ENCODE results near the gene NKX1-1. TPM values are rescaled to one million over a fixed set of nuclear protein-coding genes. Genes with fewer than 3 reads are reported as not detected.

The NKX1-1 gene
- total and polyA plus RNA-seq, 9 of the 15 experiments (the other 6 are each of a cell fraction or from before 2014, with no cell fraction given) = not detected

DNA sequence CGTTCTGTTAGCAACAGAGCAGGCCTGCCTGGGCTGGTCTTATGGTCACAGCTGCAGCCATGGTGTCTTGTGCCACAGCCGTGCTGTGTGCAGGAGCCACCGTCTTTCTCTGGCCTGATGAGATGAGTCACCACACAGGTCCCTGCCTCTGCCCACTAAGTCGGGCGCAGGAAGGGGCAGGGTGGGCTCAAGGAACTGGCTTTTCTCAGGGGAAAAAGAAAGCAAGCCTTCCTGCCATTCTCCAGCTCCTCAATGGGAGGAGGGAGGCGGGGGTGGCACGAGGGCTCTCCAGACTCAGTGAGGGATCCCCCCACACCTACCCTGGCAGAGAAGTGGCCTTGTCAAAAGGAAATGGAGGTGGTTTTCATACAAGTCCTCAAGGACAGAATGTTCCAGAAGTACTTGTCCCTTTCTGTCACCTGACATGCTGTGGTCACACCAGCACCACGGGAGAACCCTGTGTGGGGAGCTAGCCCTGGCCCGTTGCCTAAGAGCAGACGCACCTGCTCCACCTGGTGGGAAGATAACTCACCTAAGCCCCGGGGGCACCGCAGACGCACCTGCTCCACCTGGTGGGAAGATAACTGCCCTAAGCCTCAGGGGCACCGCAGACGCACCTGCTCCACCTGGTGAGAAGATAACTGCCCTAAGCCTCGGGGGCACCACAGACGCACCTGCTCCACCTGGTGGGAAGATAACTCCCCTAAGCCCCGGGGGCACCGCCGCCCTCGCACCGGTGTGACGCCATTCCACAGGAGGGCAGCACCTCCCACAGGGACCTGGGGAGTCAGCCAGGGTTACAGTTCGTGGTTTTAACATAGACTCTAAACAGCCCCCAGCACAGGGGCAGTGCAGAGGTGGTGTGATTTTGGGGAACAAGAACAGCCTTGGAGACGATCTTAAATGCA is 40.7 kb downstream of the NKX1-1 start:
- Histone ChIP-seq H3K4me1 (replicated peaks in 1 of 2; ENCODE audit: control insufficient read depth in 2 of 2, insufficient read depth in 2 of 2, low read length in 2 of 2) (peaks cover 0 to 23% of the 10 kb centered on the region in 2 experiments; a peak in 2 of 5 replicates), H3K27ac (ENCODE audit: extremely low read depth, low read depth, low read length) (no peak overlapping the region), H3K27me3 (ENCODE audit: control insufficient read depth in 2 of 2, insufficient read depth in 2 of 2, low read length in 2 of 2) (no peaks in the 10 kb centered on the region), H3K36me3 (ENCODE audit: control insufficient read depth, insufficient read depth, low read length) (no peaks in the 10 kb centered on the region), H2AFZ (ENCODE audit: low read depth, low read length) (no peak overlapping the region), H4K20me1 (replicated peaks; ENCODE audit: control insufficient read depth, insufficient read depth, low read length) (no peaks in the 10 kb centered on the region), H3K79me2 (ENCODE audit: control insufficient read depth, insufficient read depth, low read length) (no peaks in the 10 kb centered on the region), H3K4me2 (ENCODE audit: insufficient read depth, low read length) (no peak overlapping the region), H3K9ac (ENCODE audit: insufficient read depth in 1 of 2, low read depth in 2 of 2, low read length in 2 of 2) (no peak overlapping the region), H3K9me3 (replicated peaks; ENCODE audit: control insufficient read depth, insufficient read depth, low read depth, low read length) (no peaks in the 10 kb centered on the region), H3K9me1 (ENCODE audit: control insufficient read depth, insufficient read depth, low read length) (peaks cover 5% of the 10 kb centered on the region), H3K4me3 (no peak overlapping the region)
- intact Hi-C loops (cut with micrococcal nuclease) = no loop called here
- BruUV-seq (replicated peaks) = no TSS peak
- in situ Hi-C loops (cut with MboI) = no loop called here
- CTCF ChIA-PET (ENCODE audit: low intra/inter-chr PET ratio) = no interaction called here
- FAIRE-seq = no peak
- 66% methylated on average over 21 of the region's 25 CpGs for WGBS (ENCODE audit: insufficient coverage, low coverage, missing lambda C conversion rate)
- no peak for TF ChIP-seq RBM39 (optimal IDR thresholded peaks at IDR 0.05; ENCODE audit: low read depth, low read length)
- TF ChIP-seq, protein P1, sequence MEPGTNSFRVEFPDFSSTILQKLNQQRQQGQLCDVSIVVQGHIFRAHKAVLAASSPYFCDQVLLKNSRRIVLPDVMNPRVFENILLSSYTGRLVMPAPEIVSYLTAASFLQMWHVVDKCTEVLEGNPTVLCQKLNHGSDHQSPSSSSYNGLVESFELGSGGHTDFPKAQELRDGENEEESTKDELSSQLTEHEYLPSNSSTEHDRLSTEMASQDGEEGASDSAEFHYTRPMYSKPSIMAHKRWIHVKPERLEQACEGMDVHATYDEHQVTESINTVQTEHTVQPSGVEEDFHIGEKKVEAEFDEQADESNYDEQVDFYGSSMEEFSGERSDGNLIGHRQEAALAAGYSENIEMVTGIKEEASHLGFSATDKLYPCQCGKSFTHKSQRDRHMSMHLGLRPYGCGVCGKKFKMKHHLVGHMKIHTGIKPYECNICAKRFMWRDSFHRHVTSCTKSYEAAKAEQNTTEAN (CRISPR knock-in tag; IDR thresholded peaks at IDR 0.05) = no peak
- no peak for TF ChIP-seq SIX5 (IDR thresholded peaks at IDR 0.05; ENCODE audit: borderline replicate concordance in 1 of 2, insufficient read depth in 1 of 2, low read depth in 1 of 2, low read length in 2 of 2)
- TF ChIP-seq ZNF445 (CRISPR knock-in tag; IDR thresholded peaks at IDR 0.05; ENCODE audit: low read depth) = no peak
- peak; percentile 34; the same call in 1 of the 2 replicates for TF ChIP-seq STAG1 (CRISPR knock-in tag; IDR thresholded peaks at IDR 0.05; ENCODE audit: borderline replicate concordance)
- no peak for TF ChIP-seq MXI1 (IDR thresholded peaks at IDR 0.05; ENCODE audit: low read depth, low read length)
- TF ChIP-seq SMC3 (conservative IDR thresholded peaks at IDR 0.05; ENCODE audit: insufficient read depth, low read depth, low read length) = 0 out of 2 replicates have a peak, but pooled peaks have one; percentile 16
- TF ChIP-seq, protein P2, sequence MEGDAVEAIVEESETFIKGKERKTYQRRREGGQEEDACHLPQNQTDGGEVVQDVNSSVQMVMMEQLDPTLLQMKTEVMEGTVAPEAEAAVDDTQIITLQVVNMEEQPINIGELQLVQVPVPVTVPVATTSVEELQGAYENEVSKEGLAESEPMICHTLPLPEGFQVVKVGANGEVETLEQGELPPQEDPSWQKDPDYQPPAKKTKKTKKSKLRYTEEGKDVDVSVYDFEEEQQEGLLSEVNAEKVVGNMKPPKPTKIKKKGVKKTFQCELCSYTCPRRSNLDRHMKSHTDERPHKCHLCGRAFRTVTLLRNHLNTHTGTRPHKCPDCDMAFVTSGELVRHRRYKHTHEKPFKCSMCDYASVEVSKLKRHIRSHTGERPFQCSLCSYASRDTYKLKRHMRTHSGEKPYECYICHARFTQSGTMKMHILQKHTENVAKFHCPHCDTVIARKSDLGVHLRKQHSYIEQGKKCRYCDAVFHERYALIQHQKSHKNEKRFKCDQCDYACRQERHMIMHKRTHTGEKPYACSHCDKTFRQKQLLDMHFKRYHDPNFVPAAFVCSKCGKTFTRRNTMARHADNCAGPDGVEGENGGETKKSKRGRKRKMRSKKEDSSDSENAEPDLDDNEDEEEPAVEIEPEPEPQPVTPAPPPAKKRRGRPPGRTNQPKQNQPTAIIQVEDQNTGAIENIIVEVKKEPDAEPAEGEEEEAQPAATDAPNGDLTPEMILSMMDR (IDR thresholded peaks at IDR 0.05 in 2 of 3, conservative IDR thresholded peaks at IDR 0.05 in 1 of 3; ENCODE audit: insufficient read depth in 2 of 3, low read depth in 1 of 3, low read length in 3 of 3) = peak; percentile 23 to 46 (median 34); a peak in 5 of 6 replicates
- TF ChIP-seq ZNF3 (CRISPR knock-in tag; IDR thresholded peaks at IDR 0.05) = no peak
- no peak for TF ChIP-seq MTF1 (CRISPR knock-in tag; IDR thresholded peaks at IDR 0.05; ENCODE audit: borderline replicate concordance)
- TF ChIP-seq ZNF239 (CRISPR knock-in tag; IDR thresholded peaks at IDR 0.05) = no peak
- no peak for TF ChIP-seq HMG20A (CRISPR knock-in tag; conservative IDR thresholded peaks at IDR 0.05)
- TF ChIP-seq, protein P3, sequence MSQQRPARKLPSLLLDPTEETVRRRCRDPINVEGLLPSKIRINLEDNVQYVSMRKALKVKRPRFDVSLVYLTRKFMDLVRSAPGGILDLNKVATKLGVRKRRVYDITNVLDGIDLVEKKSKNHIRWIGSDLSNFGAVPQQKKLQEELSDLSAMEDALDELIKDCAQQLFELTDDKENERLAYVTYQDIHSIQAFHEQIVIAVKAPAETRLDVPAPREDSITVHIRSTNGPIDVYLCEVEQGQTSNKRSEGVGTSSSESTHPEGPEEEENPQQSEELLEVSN (IDR thresholded peaks at IDR 0.05; ENCODE audit: borderline replicate concordance in 1 of 2, extremely low read depth in 1 of 2, insufficient read depth in 1 of 2, insufficient read length in 1 of 2, low read depth in 1 of 2, low read length in 1 of 2, poor library complexity in 1 of 2, severe bottlenecking in 1 of 2) = no peak
- no peak for TF ChIP-seq HNRNPLL (IDR thresholded peaks at IDR 0.05; ENCODE audit: low read depth, low read length, poor library complexity, severe bottlenecking)
- TF ChIP-seq ETV1 (tag; conservative IDR thresholded peaks at IDR 0.05; ENCODE audit: low read depth) = no peak
- peak in 1 of 4 experiments; percentile 35 for DNase-seq (ENCODE audit: extremely low read depth in 1 of 4, low spot score in 3 of 4)
- ATAC-seq = peak; percentile 61; the same call in 2 of the 3 replicates
- POLR2A ChIA-PET = interaction anchor here (1.8 kb wide), 1 partner anchor 9 kb away, joined by 8 read pairs; no protein-coding TSS in a partner anchor

Data from K562 (cell line).